Measurements from ENCODE around the gene KCNH8. TPM values are rescaled to one million over a fixed set of nuclear protein-coding genes. Genes with fewer than 3 reads are reported as not detected.

The KCNH8 gene
- total and polyA plus RNA-seq, 7 donors: 0.11 to 0.24 TPM; not detected in 5

GRCh38 chr3:19348500-19348899, 200.2 kb downstream of the KCNH8 start:
- H3K27ac ChIP-seq: no peak overlapping the region
- DNase-seq: no peak
- no peaks in the 10 kb centered on the region for H3K36me3 ChIP-seq (ENCODE audit: insufficient read depth in 1 of 2, low read depth in 1 of 2)
- WGBS, 3 donors: 55 to 62% (median 56%) methylated on average over 2 of the region's 2 CpGs
- no peak for TF ChIP-seq CTCF (IDR thresholded peaks at IDR 0.05)
- no peaks in the 10 kb centered on the region for H3K27me3 ChIP-seq (ENCODE audit: insufficient read depth in 3 of 3, low read length in 2 of 3)
- no peak overlapping the region for H3K4me3 ChIP-seq
- no peak for ATAC-seq
- H3K9me3 ChIP-seq: no peaks in the 10 kb centered on the region
- H3K4me1 ChIP-seq: no peaks in the 10 kb centered on the region
- intact Hi-C loops (cut with DNase I): loop anchor here (5.0 to 10.0 kb wide), 3 partner anchors 194 to 519 kb away; no protein-coding TSS in a partner anchor

- ATAC-seq (peak in 2 of 4 donors; percentile 56 to 66), DNase-seq (no peak)
- intact Hi-C loops (cut with DNase I): loop anchor here (5.0 to 10.0 kb wide), 3 partner anchors 193 to 518 kb away; no protein-coding TSS in a partner anchor
- H3K4me1 ChIP-seq: no peaks in the 10 kb centered on the region
- no peaks in the 10 kb centered on the region for H3K36me3 ChIP-seq (ENCODE audit: insufficient read depth in 1 of 2, low read depth in 1 of 2)
- H3K9me3 ChIP-seq: no peaks in the 10 kb centered on the region
- no peak overlapping the region for H3K27ac ChIP-seq
- no peak overlapping the region for H3K4me3 ChIP-seq
- no peaks in the 10 kb centered on the region for H3K27me3 ChIP-seq (ENCODE audit: insufficient read depth in 3 of 3, low read length in 2 of 3)
- peak; percentile 66 for TF ChIP-seq CTCF (IDR thresholded peaks at IDR 0.05)
- WGBS, 3 donors: 16 to 22% (median 20%) methylated on average over 5 of the region's 5 CpGs
Measured at GRCh38 chr3:19348941-19349564, 200.7 kb downstream of the KCNH8 start.

- no peaks in the 10 kb centered on the region for H3K36me3 ChIP-seq (ENCODE audit: insufficient read depth in 1 of 2, low read depth in 1 of 2)
- WGBS, 3 donors: 80 to 85% (median 83%) methylated on average over 1 of the region's 1 CpG
- H3K27ac ChIP-seq: no peak overlapping the region
- H3K9me3 ChIP-seq: no peaks in the 10 kb centered on the region
- ATAC-seq: no peak
- no peaks in the 10 kb centered on the region for H3K27me3 ChIP-seq (ENCODE audit: insufficient read depth in 3 of 3, low read length in 2 of 3)
- intact Hi-C loops (cut with DNase I): no loop called here
- no peak overlapping the region for H3K4me3 ChIP-seq
- DNase-seq: no peak
- TF ChIP-seq CTCF (IDR thresholded peaks at IDR 0.05): no peak
- H3K4me1 ChIP-seq: no peaks in the 10 kb centered on the region
Measured at GRCh38 chr3:19357947-19358346, 209.6 kb downstream of the KCNH8 start.

- H3K27me3 ChIP-seq (ENCODE audit: insufficient read depth in 3 of 3, low read length in 2 of 3): no peaks in the 10 kb centered on the region
- no peaks in the 10 kb centered on the region for H3K9me3 ChIP-seq
- H3K36me3 ChIP-seq (ENCODE audit: insufficient read depth in 1 of 2, low read depth in 1 of 2): no peaks in the 10 kb centered on the region
- intact Hi-C loops (cut with DNase I): no loop called here
- DNase-seq: no peak
- WGBS, 3 donors: 84 to 96% (median 94%) methylated on average over 1 of the region's 1 CpG
- H3K4me1 ChIP-seq: no peaks in the 10 kb centered on the region
- ATAC-seq: no peak
- no peak for TF ChIP-seq CTCF (IDR thresholded peaks at IDR 0.05)
- H3K4me3 ChIP-seq: no peak overlapping the region
- no peak overlapping the region for H3K27ac ChIP-seq
Measured at GRCh38 chr3:19363071-19363470, 214.8 kb downstream of the KCNH8 start.

GRCh38 chr3:19364148-19364547, 215.8 kb downstream of the KCNH8 start:
- TF ChIP-seq CTCF (IDR thresholded peaks at IDR 0.05): no peak
- 60 to 74% (median 61%) methylated on average over 8 of the region's 8 CpGs for WGBS, 3 donors
- intact Hi-C loops (cut with DNase I): no loop called here
- ATAC-seq (peak; percentile 39 to 75 (median 74)), DNase-seq (no peak)
- H3K27ac ChIP-seq: no peak overlapping the region
- H3K27me3 ChIP-seq (ENCODE audit: insufficient read depth in 3 of 3, low read length in 2 of 3): no peaks in the 10 kb centered on the region
- H3K9me3 ChIP-seq: no peaks in the 10 kb centered on the region
- H3K4me1 ChIP-seq: no peaks in the 10 kb centered on the region
- no peak overlapping the region for H3K4me3 ChIP-seq
- no peaks in the 10 kb centered on the region for H3K36me3 ChIP-seq (ENCODE audit: insufficient read depth in 1 of 2, low read depth in 1 of 2)

Measured in psoas muscle (tissue), 8 donors.